Measurements from ENCODE around the gene DSP.
A peak's percentile ranks its signal among the peaks of the same experiment; 100 is the strongest.

DSP gene

GRCh38 chr6:7535498-7535897 lies 6.0 kb upstream of the DSP start:
- no peak for DNase-seq

- DNase-seq: no peak
Measured at GRCh38 chr6:7537565-7538174, 3.8 kb upstream of the DSP start.

GRCh38 chr6:7538484-7538883 lies 3.0 kb upstream of the DSP start:
- no peak for DNase-seq

GRCh38 chr6:7540595-7540994 lies 876 bp upstream of the DSP start:
- no peak for DNase-seq

GRCh38 chr6:7542065-7542873 lies 798 bp downstream of the DSP start:
- DNase-seq: no peak

GRCh38 chr6:7542874-7543624 lies 1.6 kb downstream of the DSP start:
- DNase-seq: peak; percentile 39

- DNase-seq: no peak
Measured at GRCh38 chr6:7543789-7544424, 2.4 kb downstream of the DSP start.

GRCh38 chr6:7544597-7544996 lies 3.1 kb downstream of the DSP start:
- DNase-seq: no peak

- no peak for DNase-seq
Measured at GRCh38 chr6:7545316-7546019, 4.0 kb downstream of the DSP start.

- DNase-seq: no peak
Measured at GRCh38 chr6:7546020-7546369, 4.5 kb downstream of the DSP start.

- no peak for DNase-seq
Measured at GRCh38 chr6:7546383-7546782, 4.9 kb downstream of the DSP start.

- DNase-seq: no peak
Measured at GRCh38 chr6:7546896-7547295, 5.4 kb downstream of the DSP start.

GRCh38 chr6:7547315-7547714 lies 5.8 kb downstream of the DSP start:
- DNase-seq: no peak

GRCh38 chr6:7550433-7550801 lies 8.9 kb downstream of the DSP start:
- peak; percentile 50 for DNase-seq

GRCh38 chr6:7554533-7555275 lies 13.2 kb downstream of the DSP start:
- DNase-seq: no peak

- DNase-seq: no peak
Measured at GRCh38 chr6:7555671-7556070, 14.2 kb downstream of the DSP start.

GRCh38 chr6:7556394-7557106 lies 15.1 kb downstream of the DSP start:
- no peak for DNase-seq

GRCh38 chr6:7557652-7558051 lies 16.2 kb downstream of the DSP start:
- DNase-seq: no peak

GRCh38 chr6:7558781-7559180 lies 17.3 kb downstream of the DSP start:
- DNase-seq: no peak

GRCh38 chr6:7559196-7559595 lies 17.7 kb downstream of the DSP start:
- no peak for DNase-seq

- no peak for DNase-seq
Measured at GRCh38 chr6:7559651-7560385, 18.3 kb downstream of the DSP start.

Data from NCI-H510A treated with DMSO at 0.1 percent for 48 hours (cell line).